ENCODE measurements around the gene LAMA3. TPM values are rescaled to one million over a fixed set of nuclear protein-coding genes. Genes with fewer than 3 reads are reported as not detected.

LAMA3 gene
- total RNA-seq, 1 experiment from 2014 or later = 207 TPM

DNA sequence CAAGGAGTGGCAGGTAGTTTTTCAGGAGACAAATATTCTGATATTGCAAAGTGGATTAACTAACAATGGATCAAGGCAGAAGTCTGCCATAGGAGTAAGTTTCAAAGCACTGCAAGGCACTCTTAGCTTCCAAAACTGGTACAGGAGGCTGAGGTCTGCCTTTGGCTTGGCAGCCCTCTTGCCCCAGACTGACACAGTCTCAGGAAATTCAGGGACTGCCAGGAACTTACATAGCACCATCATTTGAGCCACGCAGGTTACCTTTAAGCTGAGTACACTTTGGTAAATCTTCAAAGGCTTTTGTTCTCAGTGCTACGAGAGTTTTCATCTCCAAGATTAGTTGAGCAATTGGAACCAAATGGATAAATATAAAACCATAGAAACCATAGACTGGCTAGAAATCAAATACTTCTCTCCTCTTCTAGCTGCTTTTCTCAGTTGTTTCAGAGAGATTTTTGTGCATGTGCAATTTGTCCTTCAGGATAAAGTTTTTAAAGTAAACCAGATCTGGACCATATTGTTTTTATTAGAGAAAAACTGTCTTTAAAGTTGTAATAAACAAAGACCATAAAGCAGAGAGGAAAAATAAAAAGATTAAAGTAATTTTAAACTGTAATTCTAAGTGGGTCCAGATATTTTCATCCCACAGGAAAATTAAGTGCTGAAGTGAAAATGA, 45.3 kb upstream of the LAMA3 start:
- Mint-ChIP-seq H3K36me3 (ENCODE audit: insufficient read depth, unreplicated experiment) (no peaks in the 10 kb centered on the region), H3K27ac (ENCODE audit: unreplicated experiment) (no peak overlapping the region), H3K9me3 (ENCODE audit: low read depth, unreplicated experiment) (no peaks in the 10 kb centered on the region), H3K4me3 (ENCODE audit: low read depth, unreplicated experiment) (no peak overlapping the region), H3K27me3 (ENCODE audit: unreplicated experiment) (no peaks in the 10 kb centered on the region), H3K4me1 (ENCODE audit: low read depth, unreplicated experiment) (peaks cover 6% of the 10 kb centered on the region)
- CTCF ChIA-PET = interaction anchor here (0.5 kb wide), 1 partner anchor 94 kb away, joined by 3 read pairs; no protein-coding TSS in a partner anchor
- no peak for DNase-seq
- TF ChIP-seq, protein P1, sequence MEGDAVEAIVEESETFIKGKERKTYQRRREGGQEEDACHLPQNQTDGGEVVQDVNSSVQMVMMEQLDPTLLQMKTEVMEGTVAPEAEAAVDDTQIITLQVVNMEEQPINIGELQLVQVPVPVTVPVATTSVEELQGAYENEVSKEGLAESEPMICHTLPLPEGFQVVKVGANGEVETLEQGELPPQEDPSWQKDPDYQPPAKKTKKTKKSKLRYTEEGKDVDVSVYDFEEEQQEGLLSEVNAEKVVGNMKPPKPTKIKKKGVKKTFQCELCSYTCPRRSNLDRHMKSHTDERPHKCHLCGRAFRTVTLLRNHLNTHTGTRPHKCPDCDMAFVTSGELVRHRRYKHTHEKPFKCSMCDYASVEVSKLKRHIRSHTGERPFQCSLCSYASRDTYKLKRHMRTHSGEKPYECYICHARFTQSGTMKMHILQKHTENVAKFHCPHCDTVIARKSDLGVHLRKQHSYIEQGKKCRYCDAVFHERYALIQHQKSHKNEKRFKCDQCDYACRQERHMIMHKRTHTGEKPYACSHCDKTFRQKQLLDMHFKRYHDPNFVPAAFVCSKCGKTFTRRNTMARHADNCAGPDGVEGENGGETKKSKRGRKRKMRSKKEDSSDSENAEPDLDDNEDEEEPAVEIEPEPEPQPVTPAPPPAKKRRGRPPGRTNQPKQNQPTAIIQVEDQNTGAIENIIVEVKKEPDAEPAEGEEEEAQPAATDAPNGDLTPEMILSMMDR (IDR thresholded peaks at IDR 0.05; ENCODE audit: unreplicated experiment) = no peak
- BruUV-seq (replicated peaks) = no TSS peak
- intact Hi-C loops (cut with micrococcal nuclease; ENCODE audit: unreplicated experiment) = no loop called here

DNA sequence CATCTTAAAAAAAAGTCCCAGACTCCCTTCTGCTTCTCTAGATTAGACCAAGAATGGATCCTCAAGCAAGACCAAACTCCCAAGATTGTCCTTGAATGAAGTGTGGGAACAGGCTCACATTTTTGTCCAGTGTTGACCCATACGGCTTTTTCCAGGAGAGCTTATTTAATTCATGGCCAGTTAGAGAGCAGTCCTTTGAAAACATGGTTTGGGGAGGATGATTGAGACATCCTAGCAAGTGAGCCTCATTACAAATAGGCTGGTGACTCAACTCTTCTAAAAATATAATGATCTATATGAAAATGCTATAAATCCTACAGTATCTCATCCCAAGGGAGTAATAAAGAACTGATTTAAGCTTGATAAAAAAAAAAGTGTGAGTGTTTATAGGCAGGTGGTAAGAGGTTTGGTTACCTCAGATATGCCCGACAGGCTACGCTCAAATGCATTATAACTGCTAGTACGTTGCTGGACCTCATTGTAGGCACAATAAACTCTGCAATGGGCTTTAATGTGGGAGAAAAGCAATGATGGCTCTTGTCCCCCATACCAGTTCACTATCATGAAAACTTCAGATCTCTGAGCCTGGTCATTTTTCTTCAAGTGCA, 43.6 kb upstream of the LAMA3 start:
- Mint-ChIP-seq H3K27me3 (ENCODE audit: unreplicated experiment) (no peaks in the 10 kb centered on the region), H3K36me3 (ENCODE audit: insufficient read depth, unreplicated experiment) (no peaks in the 10 kb centered on the region), H3K4me3 (ENCODE audit: low read depth, unreplicated experiment) (no peak overlapping the region), H3K9me3 (ENCODE audit: low read depth, unreplicated experiment) (no peaks in the 10 kb centered on the region), H3K27ac (ENCODE audit: unreplicated experiment) (no peak overlapping the region), H3K4me1 (ENCODE audit: low read depth, unreplicated experiment) (peaks cover 23% of the 10 kb centered on the region)
- TF ChIP-seq, protein P1 (IDR thresholded peaks at IDR 0.05; ENCODE audit: unreplicated experiment) = no peak
- CTCF ChIA-PET = interaction anchor here (0.6 kb wide), 1 partner anchor 17 kb away, joined by 8 read pairs; no protein-coding TSS in a partner anchor
- BruUV-seq (replicated peaks) = no TSS peak
- DNase-seq = no peak
- intact Hi-C loops (cut with micrococcal nuclease; ENCODE audit: unreplicated experiment) = no loop called here

DNA sequence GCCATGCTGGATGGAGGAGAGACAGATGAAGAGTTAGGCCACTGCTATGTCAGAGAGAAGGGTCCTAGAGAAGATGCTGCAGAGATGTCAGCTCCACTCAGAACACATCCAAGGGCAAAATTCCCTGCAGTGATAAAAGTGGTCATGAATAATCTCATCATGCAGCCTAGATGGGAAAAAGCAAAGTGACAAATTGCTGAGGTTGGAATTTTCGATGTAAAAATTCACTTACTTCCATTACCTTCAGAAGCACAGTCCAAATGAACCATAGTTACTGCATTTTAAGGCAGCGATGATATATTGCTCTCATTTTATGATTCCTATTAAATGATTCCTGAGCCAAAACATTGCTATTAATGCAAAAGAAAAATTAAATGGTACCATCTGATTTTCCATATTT, 43.0 kb upstream of the LAMA3 start:
- intact Hi-C loops (cut with micrococcal nuclease; ENCODE audit: unreplicated experiment) = no loop called here
- H3K27me3 Mint-ChIP-seq (ENCODE audit: unreplicated experiment) = no peaks in the 10 kb centered on the region
- CTCF ChIA-PET = no interaction called here
- no peaks in the 10 kb centered on the region for H3K36me3 Mint-ChIP-seq (ENCODE audit: insufficient read depth, unreplicated experiment)
- no peak overlapping the region for H3K4me3 Mint-ChIP-seq (ENCODE audit: low read depth, unreplicated experiment)
- TF ChIP-seq, protein P1 (IDR thresholded peaks at IDR 0.05; ENCODE audit: unreplicated experiment) = no peak
- peaks cover 30% of the 10 kb centered on the region for H3K4me1 Mint-ChIP-seq (ENCODE audit: low read depth, unreplicated experiment)
- H3K9me3 Mint-ChIP-seq (ENCODE audit: low read depth, unreplicated experiment) = no peaks in the 10 kb centered on the region
- no peak overlapping the region for H3K27ac Mint-ChIP-seq (ENCODE audit: unreplicated experiment)
- BruUV-seq (replicated peaks) = no TSS peak
- no peak for DNase-seq

DNA sequence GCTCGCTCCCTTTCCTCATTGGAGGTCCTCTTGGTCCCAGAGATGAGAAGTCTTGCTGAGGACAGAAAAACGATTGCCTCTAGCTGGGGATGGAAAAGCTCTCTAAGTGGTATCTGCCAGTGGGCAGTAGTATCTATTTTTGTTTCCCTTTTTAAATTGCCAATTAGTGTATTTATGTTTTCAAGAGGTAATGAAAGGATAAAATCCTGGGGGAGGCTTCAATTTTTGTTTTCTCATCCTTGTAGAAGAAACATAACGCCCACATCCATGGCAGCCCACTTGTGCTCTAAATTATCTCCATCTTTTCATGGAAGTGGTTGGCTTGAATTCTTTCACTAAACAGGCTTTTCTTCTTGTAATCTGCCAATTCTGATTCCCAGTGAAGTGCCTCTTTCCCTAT, 40.8 kb upstream of the LAMA3 start:
- DNase-seq = no peak
- intact Hi-C loops (cut with micrococcal nuclease; ENCODE audit: unreplicated experiment) = no loop called here
- TF ChIP-seq, protein P1 (IDR thresholded peaks at IDR 0.05; ENCODE audit: unreplicated experiment) = no peak
- Mint-ChIP-seq H3K4me3 (ENCODE audit: low read depth, unreplicated experiment) (no peak overlapping the region), H3K36me3 (ENCODE audit: insufficient read depth, unreplicated experiment) (no peaks in the 10 kb centered on the region), H3K4me1 (ENCODE audit: low read depth, unreplicated experiment) (peaks cover 45% of the 10 kb centered on the region), H3K9me3 (ENCODE audit: low read depth, unreplicated experiment) (no peaks in the 10 kb centered on the region), H3K27me3 (ENCODE audit: unreplicated experiment) (no peaks in the 10 kb centered on the region), H3K27ac (ENCODE audit: unreplicated experiment) (no peak overlapping the region)
- BruUV-seq (replicated peaks) = no TSS peak
- CTCF ChIA-PET = no interaction called here
